ENCODE measurements around the gene GTPBP10.
"Not testable (repeated sequence)": the region's sequence is repeated elsewhere in the genome, so short reads cannot be mapped to it uniquely, and the experiment has no call there.

DNA sequence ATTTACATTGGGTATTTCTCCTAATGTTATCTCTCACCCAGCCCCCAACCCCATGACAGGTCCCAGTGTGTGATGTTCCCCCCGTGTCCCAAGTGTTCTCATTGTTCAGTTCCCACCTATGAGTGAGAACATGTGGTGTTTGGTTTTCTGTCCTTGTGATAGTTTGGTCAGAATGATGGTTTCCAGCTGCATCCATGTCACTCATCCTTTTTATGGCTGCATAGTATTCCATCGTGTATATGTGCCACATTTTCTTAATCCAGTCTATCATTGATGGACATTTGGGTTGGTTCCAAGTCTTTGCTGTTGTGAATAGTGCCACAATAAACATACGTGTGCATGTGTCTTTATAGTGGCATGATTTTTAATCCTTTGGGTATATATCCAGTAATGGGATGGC lies 3.5 kb downstream of the GTPBP10 start:
- TF ChIP-seq, protein P1, sequence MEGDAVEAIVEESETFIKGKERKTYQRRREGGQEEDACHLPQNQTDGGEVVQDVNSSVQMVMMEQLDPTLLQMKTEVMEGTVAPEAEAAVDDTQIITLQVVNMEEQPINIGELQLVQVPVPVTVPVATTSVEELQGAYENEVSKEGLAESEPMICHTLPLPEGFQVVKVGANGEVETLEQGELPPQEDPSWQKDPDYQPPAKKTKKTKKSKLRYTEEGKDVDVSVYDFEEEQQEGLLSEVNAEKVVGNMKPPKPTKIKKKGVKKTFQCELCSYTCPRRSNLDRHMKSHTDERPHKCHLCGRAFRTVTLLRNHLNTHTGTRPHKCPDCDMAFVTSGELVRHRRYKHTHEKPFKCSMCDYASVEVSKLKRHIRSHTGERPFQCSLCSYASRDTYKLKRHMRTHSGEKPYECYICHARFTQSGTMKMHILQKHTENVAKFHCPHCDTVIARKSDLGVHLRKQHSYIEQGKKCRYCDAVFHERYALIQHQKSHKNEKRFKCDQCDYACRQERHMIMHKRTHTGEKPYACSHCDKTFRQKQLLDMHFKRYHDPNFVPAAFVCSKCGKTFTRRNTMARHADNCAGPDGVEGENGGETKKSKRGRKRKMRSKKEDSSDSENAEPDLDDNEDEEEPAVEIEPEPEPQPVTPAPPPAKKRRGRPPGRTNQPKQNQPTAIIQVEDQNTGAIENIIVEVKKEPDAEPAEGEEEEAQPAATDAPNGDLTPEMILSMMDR (IDR thresholded peaks at IDR 0.05; ENCODE audit: low read length) = not testable (repeated sequence)
- not testable (repeated sequence) for TF ChIP-seq EZH2 (optimal IDR thresholded peaks at IDR 0.05; ENCODE audit: low read depth, low read length)
